ENCODE data around the gene PPIE.

Gene PPIE

GRCh38 chr1:39711104-39711965, 27.3 kb upstream of the PPIE start:
- Histone ChIP-seq H2AFZ (ENCODE audit: low read depth, low read length) (no peak overlapping the region), H3K36me3 (replicated peaks; ENCODE audit: low read depth, low read length) (no peaks in the 10 kb centered on the region), H3K4me3 (ENCODE audit: low read length) (no peak overlapping the region), H3K4me1 (ENCODE audit: low read length) (no peaks in the 10 kb centered on the region), H3K4me2 (ENCODE audit: low read length) (no peak overlapping the region), H3K9ac (ENCODE audit: low read length) (no peak overlapping the region), H4K20me1 (ENCODE audit: insufficient read depth, low read length) (no peaks in the 10 kb centered on the region), H3K9me3 (ENCODE audit: insufficient read depth, low read length) (no peaks in the 10 kb centered on the region), H3K27ac (ENCODE audit: low read length) (no peak overlapping the region), H3K27me3 (ENCODE audit: low read depth, low read length) (no peaks in the 10 kb centered on the region), H3K79me2 (ENCODE audit: low read length) (no peaks in the 10 kb centered on the region)
- TF ChIP-seq EZH2phosphoT487 (IDR thresholded peaks at IDR 0.05; ENCODE audit: low read depth) (no peak), CTCF (IDR thresholded peaks at IDR 0.05; ENCODE audit: low read depth, low read length) (no peak)

- no peak overlapping the region for H3K9ac ChIP-seq (ENCODE audit: low read length)
- TF ChIP-seq EZH2phosphoT487 (IDR thresholded peaks at IDR 0.05; ENCODE audit: low read depth) (no peak), CTCF (IDR thresholded peaks at IDR 0.05; ENCODE audit: low read depth, low read length) (no peak)
- H2AFZ ChIP-seq (ENCODE audit: low read depth, low read length), result no peak overlapping the region
- peaks cover 2% of the 10 kb centered on the region for H3K27me3 ChIP-seq (ENCODE audit: low read depth, low read length)
- no peak overlapping the region for H3K27ac ChIP-seq (ENCODE audit: low read length)
- no peaks in the 10 kb centered on the region for H3K4me1 ChIP-seq (ENCODE audit: low read length)
- H3K4me3 ChIP-seq (ENCODE audit: low read length), result no peak overlapping the region
- H3K79me2 ChIP-seq (ENCODE audit: low read length), result no peaks in the 10 kb centered on the region
- no peaks in the 10 kb centered on the region for H4K20me1 ChIP-seq (ENCODE audit: insufficient read depth, low read length)
- H3K36me3 ChIP-seq (replicated peaks; ENCODE audit: low read depth, low read length), result no peaks in the 10 kb centered on the region
- no peaks in the 10 kb centered on the region for H3K9me3 ChIP-seq (ENCODE audit: insufficient read depth, low read length)
- H3K4me2 ChIP-seq (ENCODE audit: low read length), result no peak overlapping the region
These were observed 26.7 kb upstream of the PPIE start for GRCh38 chr1:39711966-39712340.

- H3K4me3 ChIP-seq (ENCODE audit: low read length), result no peak overlapping the region
- no peak for TF ChIP-seq EZH2phosphoT487 (IDR thresholded peaks at IDR 0.05; ENCODE audit: low read depth)
- TF ChIP-seq CTCF (IDR thresholded peaks at IDR 0.05; ENCODE audit: low read depth, low read length), result no peak
- no peaks in the 10 kb centered on the region for H3K36me3 ChIP-seq (replicated peaks; ENCODE audit: low read depth, low read length)
- no peak overlapping the region for H3K9ac ChIP-seq (ENCODE audit: low read length)
- H3K27ac ChIP-seq (ENCODE audit: low read length), result no peak overlapping the region
- no peak overlapping the region for H3K4me2 ChIP-seq (ENCODE audit: low read length)
- H3K27me3 ChIP-seq (ENCODE audit: low read depth, low read length), result peaks cover 10% of the 10 kb centered on the region
- H4K20me1 ChIP-seq (ENCODE audit: insufficient read depth, low read length), result no peaks in the 10 kb centered on the region
- H2AFZ ChIP-seq (ENCODE audit: low read depth, low read length), result no peak overlapping the region
- H3K9me3 ChIP-seq (ENCODE audit: insufficient read depth, low read length), result no peaks in the 10 kb centered on the region
- H3K79me2 ChIP-seq (ENCODE audit: low read length), result no peaks in the 10 kb centered on the region
- H3K4me1 ChIP-seq (ENCODE audit: low read length), result no peaks in the 10 kb centered on the region
These were observed 25.1 kb upstream of the PPIE start for GRCh38 chr1:39713557-39713956.

GRCh38 chr1:39717809-39718208, 20.9 kb upstream of the PPIE start:
- Histone ChIP-seq H3K27me3 (ENCODE audit: low read depth, low read length) (peaks cover 10% of the 10 kb centered on the region), H3K9ac (ENCODE audit: low read length) (no peak overlapping the region), H3K36me3 (replicated peaks; ENCODE audit: low read depth, low read length) (no peaks in the 10 kb centered on the region), H3K4me3 (ENCODE audit: low read length) (no peak overlapping the region), H3K4me1 (ENCODE audit: low read length) (no peaks in the 10 kb centered on the region), H2AFZ (ENCODE audit: low read depth, low read length) (no peak overlapping the region), H3K4me2 (ENCODE audit: low read length) (no peak overlapping the region), H3K9me3 (ENCODE audit: insufficient read depth, low read length) (no peaks in the 10 kb centered on the region), H3K27ac (ENCODE audit: low read length) (no peak overlapping the region), H3K79me2 (ENCODE audit: low read length) (no peaks in the 10 kb centered on the region), H4K20me1 (ENCODE audit: insufficient read depth, low read length) (no peaks in the 10 kb centered on the region)
- TF ChIP-seq CTCF (IDR thresholded peaks at IDR 0.05; ENCODE audit: low read depth, low read length), result no peak
- TF ChIP-seq EZH2phosphoT487 (IDR thresholded peaks at IDR 0.05; ENCODE audit: low read depth), result no peak
